Fibroblast of skin of back (primary cell): Measurements from ENCODE around the gene SRGAP3.
A peak's percentile ranks its signal among the peaks of the same experiment; 100 is the strongest.

Experiments
- DNase-seq: peaks from one replicate; pipeline ENCODE4 v3.0.0-alpha.2; 2013

The SRGAP3 gene

DNA sequence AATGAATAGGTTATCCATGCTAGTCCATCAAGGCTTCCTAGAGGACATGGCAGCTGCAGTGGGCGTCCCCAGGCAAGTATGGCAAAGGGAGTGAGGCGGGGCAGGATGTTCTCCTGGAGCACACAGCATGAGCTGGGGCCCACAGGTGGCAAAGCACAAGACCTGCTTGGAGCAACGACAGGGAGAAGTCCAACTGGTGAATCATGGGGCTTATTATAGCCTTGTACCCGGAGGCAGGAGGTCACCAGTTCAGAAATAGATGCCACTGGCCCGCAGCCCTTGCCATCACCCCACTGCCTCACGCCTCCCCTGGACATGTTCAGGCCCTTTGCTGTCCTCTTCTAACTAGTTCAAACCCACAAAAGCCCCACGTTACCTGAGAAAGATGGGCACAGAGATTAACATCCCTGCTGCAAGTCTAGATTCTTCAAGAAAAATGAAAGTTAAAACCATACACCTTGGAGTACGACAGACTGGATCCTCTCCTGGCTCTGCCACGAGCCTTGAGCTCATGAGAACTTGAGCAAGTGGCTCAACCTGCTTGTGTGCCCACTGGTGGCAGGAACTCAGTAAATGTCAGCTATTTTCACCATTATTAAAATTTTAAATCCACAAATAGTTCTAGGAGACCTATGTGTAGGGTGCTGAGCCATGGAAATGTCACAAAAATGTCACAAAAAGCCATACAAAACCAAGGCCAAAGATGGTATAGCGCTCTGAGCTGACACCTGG, 1.8 kb upstream of the SRGAP3 start:
- no peak for DNase-seq

DNA sequence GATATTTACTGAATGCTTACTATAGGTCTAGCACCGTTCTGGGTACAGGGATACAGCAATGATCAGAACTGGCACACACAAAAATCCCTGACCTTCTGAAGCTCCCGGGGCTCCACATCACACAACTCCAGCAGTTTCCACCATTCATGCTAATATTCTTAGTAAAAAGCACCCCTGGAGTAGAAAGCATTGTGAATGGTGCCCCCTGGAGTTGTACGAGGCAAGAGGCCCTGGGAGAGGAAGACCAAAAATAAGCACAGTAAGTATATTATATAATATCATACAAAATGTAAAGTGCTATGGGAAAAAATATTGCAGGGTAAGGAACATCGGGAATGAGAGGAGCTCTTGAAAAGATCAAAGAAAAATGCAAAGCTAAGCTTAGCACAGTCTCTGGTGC, 790 bp upstream of the SRGAP3 start:
- no peak for DNase-seq

DNA sequence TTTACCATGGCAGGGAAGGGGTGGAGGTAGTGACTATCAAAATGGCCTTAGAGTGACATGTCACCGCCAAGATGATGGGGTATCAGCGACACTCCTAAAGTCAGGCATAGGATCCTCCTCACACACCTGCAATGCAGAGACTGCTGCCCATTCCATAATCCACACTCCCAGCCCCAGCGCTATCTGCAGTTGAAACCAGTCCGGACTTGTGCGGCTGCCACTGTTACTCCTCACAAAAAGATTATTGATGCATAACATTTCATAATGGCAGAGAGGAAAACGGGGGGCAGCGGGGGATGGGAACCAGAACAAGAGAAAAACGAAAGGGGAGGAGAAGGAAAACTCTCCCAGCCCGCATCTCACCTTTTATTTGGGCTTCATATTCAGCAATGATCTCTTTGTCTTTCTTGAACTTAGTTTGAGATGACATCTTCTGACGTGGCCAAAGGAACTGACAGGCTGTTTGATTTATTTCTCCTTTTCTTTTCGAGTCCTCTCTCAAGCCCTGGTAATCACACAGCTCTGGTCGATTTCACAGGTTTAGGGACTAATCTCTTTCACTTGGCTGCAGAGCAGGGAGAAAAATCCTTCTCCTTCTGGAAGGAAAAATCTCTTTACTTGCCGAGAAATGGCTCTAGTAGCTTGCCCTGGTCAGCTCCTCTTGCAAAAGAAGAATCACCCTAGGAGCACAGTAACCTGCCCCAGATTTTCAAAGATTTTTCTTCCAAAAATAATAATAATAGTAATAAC, 749 bp downstream of the SRGAP3 start:
- DNase-seq = no peak

DNA sequence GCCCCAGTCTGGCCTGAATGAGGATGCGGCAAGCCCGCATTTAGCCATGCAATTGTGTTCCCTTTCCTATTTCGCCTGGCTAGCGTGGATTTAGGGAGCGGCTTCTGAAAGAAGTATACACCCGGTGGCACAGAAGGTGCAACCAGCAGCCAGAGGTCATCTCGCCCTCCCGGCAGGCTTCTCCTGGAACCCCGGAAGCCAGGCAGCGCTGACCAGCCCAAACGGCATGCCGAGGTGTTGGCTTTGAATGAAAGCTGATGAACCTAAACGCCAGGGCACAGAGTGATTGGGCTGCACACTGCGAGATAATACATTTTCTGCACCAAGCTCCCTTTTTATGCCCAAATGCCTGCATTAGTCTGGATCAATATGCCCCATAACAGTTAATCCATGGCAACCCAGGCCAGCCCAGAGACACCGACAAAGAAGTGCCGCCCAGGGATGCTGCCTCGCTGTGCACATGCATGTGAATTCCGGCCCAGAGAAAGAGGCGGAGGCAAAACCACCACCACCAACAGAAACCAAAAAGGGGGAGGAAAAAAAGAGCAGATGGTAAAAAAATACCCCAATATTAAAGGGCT, 1.4 kb downstream of the SRGAP3 start:
- DNase-seq = no peak

DNA sequence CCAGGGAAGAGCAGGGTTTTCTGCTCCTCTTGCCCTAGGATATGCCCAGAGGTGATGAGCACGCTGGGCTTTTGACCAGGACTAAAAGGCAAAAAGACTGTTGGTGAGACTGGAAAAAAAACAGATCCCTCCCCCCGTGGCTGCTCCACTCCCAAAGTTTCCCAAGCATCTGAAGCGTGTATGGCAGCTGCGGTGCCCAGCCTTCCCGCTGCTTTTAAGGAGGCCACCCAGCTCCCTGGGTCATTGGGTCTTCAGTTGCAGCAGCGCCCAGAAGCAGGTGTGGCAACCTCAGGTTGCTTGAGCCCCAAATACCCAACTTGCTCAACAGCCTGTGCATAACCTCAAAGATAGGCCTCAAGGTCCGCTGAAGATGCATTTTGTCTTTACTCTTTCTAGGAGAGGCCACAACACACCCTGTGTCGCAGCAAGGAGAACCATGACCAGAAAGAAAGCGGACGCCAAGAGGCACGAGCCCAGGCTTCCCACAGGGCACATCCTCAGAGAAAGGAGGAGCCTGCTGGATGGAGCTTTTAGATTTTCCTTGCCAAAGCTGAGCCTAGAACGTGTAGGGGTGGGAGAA, 2.0 kb downstream of the SRGAP3 start:
- no peak for DNase-seq

DNA sequence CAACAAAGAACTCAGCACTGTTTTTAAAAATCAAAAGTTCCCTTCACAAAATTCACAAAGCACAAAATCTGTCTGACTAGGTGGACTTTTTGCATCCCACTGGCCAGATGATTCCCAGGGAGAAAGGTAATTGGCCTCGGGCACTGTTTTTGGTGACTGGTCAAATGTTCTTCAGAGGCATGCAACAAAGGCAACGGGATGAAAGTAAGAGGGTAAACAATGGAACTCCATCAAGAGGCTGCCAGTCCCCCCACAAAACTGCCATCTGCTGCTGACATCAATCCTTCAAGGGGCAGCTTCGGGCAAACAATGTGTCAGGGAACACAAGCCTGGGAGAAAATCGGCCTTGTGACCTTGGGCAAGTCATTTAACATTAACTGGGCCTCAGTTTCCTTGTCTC, 3.3 kb downstream of the SRGAP3 start:
- no peak for DNase-seq

DNA sequence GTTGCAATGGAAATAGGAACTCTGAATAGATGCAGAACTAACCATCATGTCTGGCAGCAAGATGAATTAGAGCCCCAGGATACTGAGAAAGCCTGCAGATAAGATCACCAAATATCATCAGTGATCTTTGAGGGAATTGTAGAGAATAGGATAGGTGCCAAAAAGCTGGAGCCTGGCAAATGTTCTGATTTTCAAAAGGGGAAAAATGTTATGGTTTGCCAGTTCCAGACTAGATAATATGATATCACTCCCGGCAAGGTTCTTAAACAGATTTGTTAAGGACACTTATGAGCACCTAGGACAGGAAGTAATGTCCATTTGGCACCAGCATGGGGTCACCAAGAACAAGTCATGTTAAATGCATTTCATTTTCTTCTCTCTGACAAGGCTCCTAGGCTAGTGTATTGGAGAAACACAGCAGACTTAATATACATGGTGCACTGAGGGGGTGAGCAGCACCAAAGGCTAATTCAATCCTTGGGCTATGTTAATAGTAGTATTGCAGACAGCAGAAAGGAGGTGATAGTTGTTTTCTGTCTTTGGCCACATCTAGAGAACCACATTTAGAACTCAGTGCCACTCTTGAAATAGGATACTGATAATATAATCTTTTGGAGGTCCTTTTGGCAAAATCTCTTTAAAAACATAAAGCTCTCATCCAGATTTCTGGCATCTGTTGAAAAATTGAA, 4.8 kb downstream of the SRGAP3 start:
- no peak for DNase-seq

DNA sequence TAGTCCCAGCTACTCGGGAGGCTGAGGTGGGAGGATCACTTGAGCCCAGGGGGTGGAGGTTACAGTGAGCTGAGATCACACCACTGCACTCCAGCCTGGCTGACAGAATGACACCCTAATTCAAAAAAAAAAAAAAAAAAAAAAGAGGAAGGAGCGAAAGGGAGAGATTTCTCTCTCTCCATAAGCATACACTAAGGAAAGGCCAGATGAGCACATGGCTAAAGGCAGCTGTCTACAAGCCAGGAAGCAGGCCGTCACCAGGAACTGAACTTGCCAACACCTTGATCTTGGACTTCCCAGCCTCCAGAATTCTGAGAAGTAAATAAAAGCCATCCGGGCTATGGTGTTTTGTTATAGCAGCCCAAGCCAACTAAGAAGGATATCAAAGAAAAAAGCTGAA, 7.5 kb downstream of the SRGAP3 start:
- no peak for DNase-seq

DNA sequence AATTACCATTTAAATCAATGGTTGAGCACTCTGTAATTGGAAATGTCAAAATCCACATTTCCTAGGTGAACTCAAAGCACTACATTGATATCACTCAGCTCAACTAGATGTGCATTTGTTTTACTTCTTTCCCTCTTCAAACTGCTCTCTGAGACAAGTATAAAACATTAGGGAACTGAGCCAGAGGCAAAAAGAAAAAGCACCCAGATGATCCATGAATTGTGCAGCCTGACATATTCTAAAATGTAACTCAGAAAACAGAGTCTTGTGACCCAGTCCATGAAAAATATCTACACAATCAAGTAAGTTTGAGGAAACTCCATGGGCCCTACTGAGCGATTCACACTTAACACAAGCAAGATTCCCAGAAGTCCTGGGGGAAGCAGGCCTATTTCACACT, 9.8 kb downstream of the SRGAP3 start:
- DNase-seq = no peak

DNA sequence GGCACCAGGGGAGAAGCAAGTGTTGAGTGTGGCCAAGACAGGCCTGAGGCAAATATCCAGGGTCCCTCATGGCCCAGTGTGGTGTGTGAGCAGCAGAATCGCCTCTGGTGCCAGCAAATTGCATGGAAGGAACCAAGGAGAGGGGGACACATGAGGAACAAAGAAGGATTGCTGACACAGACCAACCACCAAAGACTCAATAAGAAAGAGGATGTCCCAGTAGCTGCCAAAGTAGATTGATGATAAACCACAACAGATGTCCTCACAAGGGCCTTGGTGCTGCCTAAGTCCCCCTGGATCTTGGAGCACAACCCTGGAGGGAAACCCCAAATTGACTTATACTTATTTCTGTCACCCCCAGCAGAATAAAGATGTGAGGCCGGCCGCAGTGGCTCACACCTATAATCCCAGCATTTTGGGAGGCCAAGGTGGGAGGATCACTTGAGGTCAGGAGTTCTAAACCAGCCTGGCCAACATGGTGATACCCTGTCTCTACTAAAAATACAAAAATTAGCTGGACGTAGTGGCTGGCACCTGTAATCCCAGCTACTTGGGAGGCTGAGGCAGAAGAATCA, 10.6 kb downstream of the SRGAP3 start:
- DNase-seq = no peak

DNA sequence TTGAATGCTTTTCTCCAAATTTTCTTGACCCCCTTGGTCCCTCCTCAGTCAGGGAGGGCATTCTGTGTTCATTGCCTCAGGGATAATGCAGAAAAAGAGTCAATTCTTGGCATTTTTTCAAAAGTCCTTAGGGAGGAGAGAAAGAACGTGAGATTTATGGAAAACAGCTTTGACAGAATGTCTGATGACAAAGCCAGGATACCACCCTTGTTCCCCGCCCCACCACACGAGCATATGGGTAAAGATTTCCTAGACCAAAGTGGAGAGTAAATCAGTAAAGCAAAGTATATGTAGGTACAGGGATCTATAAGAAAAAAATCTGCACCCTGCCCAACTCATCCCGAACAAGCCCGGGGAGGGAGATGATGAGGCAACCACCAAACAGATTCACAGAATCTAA, 11.2 kb downstream of the SRGAP3 start:
- no peak for DNase-seq

DNA sequence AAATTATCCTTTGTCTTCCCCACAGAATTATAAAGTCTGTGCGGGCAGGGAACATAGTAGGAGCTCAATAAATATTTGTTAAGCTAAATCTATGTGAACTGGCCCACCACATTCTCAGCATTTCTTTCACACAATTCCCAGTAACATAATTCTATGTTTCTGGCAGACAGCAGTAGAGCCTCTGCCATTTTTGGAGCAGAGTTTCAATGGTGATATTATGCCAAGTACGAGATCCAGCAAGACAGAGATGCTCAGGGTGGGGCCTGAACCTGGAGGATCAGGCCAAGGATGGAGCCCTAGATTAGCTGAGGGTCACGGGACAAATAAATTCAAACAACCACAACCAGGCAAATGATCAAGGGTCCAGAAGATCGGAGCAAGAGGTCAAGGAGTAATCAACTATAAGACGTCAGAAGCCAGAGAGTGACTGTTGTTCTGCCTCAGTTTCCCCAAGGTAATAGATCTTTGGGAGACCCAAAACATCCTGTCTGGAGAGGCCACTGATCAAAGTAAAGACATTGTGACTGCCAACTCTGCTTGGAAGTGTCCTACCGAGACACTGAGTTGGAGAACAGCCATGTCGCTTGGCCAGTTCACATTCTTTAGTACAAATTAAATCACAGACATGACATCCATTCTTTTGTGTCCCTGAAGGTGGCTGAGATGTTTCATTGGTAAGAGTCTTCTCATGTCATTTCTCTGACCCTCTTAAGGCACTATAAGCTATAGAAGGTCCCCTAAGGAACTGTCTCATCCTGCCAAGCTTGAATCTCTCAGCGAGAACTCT, 15.4 kb downstream of the SRGAP3 start:
- DNase-seq = no peak

DNA sequence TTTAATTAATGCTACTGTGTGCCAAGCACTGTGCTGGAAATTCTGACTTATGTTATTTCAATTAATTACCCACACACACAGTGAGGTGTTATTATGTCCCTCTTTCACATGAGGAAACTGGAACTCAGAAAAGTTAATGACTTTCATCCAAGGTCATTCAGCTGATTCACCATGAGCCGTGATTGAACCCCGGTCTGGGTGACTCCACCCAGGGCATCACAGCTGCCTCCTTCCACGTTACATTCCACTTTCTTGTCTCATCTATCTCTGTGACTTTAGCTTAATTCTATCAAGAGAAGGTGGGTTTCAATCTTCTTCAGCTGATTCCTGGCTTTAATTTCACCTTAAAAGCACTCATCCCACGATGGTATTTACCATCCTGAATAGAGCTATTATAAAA, 16.3 kb downstream of the SRGAP3 start:
- no peak for DNase-seq

DNA sequence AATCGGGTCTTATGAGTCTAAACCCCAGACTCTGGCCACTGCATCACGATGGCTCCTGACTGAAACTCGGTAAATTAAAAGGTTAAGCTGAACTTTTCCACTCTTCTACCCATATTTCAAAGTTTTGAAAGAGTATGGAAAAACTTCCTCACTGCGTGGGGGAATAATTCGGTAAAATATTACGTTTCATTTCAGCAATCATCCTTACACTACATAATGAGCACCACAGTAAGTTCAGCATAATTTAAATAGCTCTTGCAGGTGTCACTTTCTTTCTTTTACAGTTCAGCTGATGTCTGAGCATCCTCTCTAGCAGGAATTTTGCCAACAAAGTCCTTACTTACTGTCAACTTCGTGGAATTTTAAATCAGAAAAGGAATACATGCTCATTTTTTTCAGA, 17.5 kb downstream of the SRGAP3 start:
- DNase-seq = no peak

DNA sequence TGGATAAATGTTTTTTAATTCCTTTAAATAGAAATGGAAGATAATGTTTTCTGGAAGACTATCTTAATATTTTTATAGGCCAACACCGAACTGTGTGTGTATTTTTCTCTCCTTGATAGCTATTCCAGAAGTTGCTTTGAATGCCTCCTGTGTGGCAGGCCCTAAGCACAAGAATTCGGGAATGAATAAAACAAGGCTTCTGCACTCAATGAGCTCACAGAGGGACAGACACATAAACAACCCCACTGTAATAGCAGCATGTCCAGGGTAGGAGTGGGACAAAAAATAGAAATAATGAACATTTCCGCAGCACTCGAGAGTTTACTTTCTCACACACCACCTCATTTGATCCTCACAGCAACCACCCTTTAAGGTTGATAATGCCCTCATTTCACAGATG, 18.0 kb downstream of the SRGAP3 start:
- DNase-seq = no peak

DNA sequence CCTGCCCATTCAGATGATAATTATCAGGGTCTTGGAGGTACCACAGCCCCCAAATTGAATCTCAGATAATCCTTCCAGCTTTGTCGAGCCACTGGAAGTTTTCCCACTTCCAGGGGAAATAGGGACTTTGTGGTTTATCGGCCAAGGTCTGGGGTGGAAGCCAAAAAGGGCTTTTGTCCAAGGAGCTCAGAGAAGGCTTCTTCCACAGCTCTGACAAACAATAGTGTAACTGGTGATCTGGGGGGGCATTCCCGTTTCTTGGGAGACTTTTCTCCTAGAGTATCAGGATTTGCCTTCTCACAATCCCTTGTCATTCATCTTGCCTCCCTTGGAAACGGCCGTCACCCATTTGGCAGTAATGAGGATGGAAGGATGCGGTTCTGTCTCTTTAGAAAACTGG, 18.4 kb downstream of the SRGAP3 start:
- no peak for DNase-seq

DNA sequence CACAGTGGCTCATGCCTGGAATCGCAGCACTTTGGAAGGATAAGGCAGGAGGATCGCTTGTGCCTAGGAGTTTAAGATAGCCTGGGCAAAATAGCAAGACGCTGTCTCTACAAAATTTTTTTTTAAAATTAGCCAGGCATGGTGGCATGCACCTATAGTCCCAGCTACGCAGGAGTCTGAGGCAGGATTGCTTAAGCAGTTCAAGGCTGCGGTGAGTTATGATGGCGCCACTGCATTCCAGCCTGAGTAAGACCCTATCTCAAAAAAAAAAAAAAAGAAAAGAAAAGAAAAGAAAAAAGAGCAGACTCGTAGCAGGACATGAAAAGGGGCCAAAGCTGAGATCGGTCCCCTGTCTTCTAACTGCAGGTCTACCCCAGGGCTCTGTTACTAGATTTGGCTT, 18.9 kb downstream of the SRGAP3 start:
- DNase-seq = no peak

DNA sequence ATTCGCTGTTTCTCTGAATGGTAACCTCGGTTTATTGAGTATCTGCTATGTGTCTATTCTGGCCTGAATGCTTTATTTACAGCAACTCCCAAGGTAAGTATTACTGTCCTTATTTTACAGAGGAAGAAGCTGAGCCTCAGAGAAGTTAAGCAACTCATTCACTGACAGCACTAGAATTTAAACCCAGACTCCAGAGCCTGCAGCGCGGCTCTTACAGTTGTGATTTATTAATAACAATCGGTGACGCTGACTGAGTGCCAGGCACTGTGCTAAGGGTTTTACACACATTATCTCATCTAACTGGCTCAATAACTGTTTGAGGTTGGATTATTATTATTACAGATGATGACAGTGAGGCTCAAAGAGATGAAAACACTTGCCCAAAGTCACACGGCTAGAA, 19.6 kb downstream of the SRGAP3 start:
- DNase-seq = no peak

DNA sequence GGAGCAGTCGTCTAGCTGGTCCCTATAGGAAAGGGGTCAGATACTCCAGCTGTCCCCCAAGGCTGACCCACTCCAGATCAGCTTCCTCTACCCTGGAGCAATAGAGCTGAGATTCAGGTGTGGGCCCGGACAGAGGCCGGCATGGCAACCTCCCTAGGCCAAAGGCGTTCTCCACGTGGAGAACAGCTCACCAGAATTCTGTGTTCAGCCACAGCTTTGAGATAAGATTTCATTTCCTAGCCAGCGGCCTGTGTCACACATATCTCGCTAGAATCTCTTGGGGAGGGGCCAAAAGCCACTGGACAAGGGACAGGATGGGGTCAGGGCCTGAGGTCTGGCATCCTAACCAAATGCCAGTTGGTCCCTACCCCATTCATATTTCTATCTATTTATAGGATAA, 20.1 kb downstream of the SRGAP3 start:
- DNase-seq = no peak

DNA sequence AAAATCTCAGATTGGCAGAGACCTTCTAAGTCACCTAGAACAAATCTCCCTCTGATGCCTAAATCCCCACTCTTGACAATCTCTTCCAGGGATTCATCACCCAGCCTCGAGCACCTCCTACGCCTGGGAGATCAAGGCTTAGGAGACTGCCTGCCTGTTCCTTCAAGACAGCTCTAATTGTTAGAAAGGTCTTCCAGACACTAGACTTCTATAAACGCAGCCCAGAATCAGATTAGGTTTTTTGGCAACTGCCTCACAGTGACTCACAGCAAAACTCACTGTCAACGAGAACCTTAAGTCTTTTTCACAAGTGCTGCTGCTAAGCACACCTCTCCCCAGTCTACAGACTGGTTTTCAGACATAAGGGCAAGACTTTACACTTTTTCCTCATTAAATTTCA, 23.1 kb downstream of the SRGAP3 start:
- peak; percentile 24 for DNase-seq

DNA sequence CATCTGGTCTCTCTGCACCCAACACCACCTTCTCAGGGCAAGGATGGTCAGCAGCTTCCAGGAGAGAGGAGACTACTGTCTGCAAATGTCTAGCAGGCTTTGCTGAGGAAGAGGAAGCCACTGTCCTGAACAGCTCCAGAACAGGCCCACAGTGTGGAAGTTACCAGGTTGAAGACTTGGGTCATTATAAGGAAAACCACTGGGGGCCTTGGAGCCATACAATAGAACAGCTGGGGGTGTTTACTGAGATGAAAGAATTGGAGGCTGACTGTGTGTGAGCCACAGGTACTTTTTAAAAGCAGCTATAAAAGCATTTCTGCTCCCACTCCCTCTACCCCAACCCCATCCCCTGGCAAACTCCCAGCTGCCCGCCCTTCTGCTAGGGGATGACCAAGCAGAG, 24.2 kb downstream of the SRGAP3 start:
- no peak for DNase-seq

DNA sequence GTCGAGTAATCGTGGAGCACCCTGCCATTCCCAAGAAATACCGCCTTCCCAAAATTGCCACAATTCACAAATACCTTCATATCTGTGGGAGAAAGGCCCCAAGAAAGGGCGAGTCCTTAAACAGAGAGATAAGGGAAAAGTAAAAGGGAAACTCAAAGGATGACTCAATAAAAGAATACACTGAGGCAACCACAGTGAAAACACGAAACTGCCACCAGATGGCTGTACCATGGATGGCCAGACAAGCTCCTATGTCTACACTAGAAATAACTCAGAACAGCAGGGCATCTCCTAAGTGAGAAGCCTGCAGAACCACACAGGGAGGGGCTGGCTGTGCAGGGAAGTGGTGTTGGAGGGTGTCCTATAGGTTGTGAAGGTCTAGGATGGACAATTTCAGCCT, 25.0 kb downstream of the SRGAP3 start:
- peak; percentile 42 for DNase-seq
